ENCODE results near the gene ZNF764.
"Not testable (repeated sequence)": the region's sequence is repeated elsewhere in the genome, so short reads cannot be mapped to it uniquely, and the experiment has no call there.

DNA sequence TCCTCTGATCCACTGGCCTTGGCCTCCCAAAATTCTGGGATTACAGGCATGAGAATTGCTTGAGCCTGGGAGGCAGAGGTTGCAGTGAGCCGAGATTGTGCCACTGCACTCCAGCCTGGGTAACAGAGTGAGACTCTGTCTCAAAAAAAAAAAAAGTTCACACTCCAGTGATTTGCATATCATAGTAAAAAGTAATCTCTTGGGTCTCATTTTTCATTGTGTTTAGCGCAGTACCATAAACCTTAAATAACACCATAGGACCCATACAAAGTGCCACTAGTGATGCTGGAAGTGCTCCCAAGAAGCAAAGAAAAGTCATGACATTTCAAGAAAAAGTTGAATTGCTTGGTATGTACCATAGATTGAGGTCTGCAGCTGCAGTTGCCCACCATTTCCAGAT lies 31.4 kb upstream of the ZNF764 start:
- TF ChIP-seq EP300, POLR2A (IDR thresholded peaks at IDR 0.05): not testable (repeated sequence)
- TF ChIP-seq, protein P1, sequence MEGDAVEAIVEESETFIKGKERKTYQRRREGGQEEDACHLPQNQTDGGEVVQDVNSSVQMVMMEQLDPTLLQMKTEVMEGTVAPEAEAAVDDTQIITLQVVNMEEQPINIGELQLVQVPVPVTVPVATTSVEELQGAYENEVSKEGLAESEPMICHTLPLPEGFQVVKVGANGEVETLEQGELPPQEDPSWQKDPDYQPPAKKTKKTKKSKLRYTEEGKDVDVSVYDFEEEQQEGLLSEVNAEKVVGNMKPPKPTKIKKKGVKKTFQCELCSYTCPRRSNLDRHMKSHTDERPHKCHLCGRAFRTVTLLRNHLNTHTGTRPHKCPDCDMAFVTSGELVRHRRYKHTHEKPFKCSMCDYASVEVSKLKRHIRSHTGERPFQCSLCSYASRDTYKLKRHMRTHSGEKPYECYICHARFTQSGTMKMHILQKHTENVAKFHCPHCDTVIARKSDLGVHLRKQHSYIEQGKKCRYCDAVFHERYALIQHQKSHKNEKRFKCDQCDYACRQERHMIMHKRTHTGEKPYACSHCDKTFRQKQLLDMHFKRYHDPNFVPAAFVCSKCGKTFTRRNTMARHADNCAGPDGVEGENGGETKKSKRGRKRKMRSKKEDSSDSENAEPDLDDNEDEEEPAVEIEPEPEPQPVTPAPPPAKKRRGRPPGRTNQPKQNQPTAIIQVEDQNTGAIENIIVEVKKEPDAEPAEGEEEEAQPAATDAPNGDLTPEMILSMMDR (IDR thresholded peaks at IDR 0.05): not testable (repeated sequence)

Measured in ovary (tissue), 3 donors.